Non-pigmented ciliary epithelial cell (primary cell): Measurements from ENCODE around the gene ANKRD33B.

Experiments
- DNase-seq: peaks from one replicate; pipeline ENCODE4 v3.0.0-alpha.2; 2010; ENCODE audit warnings: low read depth

The ANKRD33B gene

DNA sequence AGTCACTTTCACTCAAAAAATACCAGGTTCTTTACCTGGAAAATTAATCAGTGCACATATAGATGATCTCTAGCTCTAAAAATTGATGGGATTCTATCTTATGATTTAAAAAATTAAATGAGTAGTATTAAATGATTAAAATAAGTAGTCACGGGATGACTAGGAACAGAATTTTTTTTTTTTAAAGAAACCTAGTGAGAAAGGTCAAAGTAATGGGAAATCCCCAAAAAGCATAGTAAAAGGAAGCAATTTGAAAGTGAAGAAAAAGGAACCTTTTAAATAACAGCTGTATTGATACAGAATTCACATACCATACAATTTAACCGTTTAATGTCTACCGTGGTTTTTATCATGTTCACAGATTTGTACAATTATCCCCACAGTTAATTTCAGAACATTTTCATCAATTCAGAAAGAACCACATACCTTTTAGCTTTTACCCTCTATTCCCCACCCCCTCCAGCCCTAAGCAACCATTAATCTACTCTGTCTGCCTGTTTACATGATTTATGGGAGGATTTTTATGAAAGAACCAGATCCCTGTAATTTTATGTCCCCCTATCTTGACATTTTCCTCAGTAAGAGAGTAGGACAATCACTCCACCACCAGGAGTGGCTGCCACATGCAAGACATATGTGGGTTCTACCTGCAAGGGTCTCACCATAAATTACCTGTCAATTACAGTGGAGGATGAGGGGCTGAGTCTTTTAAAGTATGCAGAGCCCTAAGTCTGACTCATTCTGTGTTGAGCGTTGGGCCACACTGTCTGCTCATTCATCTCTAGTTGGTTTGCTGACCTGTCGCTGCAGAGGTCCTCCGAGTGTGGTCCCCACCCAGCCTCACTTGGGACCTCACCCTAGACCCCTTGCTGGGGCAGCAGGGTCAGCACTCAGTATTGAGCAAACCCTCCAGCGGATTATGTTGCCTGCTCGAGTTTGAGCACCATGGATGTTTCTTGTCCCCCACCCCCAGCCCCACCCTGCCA is 16.0 kb downstream of the ANKRD33B start:
- no peak for DNase-seq

DNA sequence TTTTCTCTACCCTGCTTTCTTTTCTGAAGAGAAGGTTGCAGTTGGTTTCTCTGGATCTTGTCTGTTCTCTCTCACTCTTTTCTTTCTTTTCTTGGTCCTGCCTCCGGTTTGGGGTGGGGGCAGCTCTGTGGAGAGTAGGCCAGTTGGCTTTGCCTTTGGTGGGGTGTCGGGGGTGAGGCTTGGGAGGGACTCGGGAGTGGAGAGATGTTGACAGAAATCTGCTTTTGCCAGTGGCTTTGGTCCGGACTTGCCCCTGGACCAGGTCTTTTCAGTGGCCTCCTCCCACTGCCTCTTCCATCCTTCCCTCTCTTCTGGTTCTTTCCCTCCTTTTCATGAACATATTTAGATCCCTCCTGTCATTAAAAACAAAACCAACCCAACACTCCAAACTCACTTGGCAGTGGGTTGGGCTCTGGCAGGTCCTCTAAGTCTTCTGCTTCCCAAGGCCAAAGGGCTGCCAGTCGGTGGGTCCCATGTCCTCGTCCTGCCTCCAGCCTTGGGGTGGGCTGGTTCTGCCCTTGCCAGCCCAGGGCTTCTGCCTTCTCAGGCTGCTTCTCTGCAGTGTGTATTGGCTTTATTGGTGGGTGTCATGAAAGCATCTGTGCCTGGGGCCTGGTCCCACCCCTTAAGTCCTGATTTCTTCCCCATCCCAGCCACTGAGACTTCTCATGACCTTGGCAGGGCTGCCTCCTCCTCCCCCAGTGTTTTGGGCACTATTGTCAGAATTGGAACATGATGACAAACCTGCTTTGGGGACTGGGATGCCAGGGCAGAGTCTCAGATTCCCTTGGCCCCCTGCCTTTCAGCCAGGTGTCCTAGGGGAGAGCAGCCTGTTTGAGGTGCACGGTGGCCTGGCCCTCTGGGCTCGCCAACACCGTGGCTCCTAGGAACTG is 16.9 kb downstream of the ANKRD33B start:
- no peak for DNase-seq

DNA sequence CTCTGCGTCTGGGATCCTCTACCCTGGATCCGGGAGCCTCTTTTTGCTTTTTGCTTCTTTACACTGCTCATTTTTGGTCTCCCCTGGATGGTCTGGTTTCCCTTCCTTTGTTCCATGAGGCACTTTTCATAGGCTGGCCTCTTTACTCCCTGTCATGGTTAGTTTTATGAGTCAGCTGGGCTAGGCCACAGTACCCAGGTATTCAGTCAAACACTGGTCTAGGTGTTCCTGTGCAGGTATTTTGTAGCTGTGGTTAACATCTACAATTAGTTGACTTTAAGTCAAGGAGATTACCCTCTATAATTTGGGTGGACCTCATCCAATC is 17.5 kb downstream of the ANKRD33B start:
- DNase-seq: no peak

DNA sequence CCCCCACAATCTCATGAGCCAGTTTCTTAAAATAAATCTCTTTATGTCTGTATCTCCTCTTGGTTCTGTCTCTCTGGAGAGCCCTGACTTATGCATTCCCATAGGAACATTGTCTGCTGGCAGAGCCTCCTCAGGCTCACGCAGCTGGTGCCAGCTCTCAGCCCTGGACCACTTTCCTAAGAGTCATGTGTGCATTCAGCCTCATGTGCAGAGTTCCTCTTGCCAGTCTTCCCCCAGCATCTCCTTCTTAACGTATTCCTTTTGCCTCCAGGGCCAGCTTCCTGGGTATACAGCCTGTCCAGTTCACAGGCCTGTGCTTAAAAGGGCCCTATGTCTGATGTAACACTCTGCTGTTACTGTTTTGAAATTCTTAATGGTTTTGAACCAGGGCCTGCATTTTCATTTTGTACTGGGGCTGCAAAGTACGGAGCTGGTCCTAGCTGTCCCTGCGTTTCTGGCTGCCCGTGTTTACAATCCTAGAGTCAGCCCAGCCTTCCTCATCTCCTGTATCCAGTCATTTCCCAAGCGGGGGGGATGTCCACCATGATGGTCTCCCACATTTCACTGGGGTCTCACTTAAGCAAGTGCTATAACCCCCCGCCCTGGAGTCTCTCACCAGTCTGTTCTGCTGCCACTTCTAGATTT is 18.1 kb downstream of the ANKRD33B start:
- DNase-seq: no peak

DNA sequence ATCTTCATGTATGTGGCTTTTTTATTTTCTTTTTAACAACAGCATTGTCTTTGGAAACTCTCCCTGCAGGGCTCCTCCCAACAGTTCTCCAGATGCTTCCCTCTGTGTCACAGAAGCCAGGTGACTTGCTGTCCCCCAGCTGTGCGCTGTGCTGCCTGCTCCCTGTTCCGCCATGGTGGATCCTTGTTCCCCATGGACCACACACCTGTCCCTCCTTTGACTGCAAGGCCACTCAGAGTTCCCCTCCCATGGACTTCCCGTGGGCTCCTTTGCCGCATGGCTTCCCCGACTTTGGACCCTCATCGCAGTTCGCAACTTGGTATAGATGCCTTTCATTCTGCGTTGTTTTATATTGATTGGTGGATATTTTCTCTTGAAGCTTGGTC is 18.6 kb downstream of the ANKRD33B start:
- DNase-seq: no peak

DNA sequence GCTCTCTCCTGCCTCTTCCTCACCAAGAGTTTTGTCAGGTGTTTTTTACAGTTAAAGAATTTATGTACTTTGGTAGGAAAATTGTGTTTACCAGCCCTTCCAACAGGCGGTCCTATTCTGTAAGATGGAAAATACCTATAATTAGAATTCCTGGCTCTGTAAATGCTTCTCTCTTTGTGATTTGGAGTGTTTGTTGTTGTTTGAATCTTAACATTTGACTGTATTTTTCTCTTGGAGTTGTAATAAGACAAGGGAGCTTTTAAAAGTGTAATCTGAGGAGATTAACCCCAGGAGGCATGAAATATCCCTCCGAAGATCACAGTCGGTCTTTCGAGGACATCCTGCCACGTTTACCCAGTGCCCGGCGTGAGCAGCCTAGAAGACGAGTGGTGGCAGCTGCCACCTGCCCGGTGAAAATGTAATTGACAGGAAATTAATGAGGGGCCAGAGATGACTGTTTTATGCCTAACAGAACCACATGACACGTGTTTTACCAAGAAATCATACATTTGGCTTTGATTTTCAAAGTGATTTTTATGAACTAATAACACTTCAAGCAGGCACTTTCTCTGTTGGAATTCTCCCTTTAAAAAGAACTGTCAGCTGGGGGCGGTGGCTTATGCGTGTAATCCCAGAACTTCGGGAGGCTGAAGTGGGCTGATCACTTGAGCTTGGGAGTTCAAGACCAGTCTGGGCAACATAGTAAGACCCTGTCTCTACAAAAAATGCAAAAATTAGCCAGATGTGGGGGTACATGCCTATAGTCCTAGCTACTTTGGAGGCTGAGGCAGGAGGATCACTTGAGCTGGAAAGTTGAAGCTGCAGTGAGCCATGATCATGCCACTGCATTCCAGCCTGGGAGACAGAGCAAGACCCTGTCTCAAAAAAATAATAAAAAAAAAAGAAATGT is 20.0 kb downstream of the ANKRD33B start:
- no peak for DNase-seq

DNA sequence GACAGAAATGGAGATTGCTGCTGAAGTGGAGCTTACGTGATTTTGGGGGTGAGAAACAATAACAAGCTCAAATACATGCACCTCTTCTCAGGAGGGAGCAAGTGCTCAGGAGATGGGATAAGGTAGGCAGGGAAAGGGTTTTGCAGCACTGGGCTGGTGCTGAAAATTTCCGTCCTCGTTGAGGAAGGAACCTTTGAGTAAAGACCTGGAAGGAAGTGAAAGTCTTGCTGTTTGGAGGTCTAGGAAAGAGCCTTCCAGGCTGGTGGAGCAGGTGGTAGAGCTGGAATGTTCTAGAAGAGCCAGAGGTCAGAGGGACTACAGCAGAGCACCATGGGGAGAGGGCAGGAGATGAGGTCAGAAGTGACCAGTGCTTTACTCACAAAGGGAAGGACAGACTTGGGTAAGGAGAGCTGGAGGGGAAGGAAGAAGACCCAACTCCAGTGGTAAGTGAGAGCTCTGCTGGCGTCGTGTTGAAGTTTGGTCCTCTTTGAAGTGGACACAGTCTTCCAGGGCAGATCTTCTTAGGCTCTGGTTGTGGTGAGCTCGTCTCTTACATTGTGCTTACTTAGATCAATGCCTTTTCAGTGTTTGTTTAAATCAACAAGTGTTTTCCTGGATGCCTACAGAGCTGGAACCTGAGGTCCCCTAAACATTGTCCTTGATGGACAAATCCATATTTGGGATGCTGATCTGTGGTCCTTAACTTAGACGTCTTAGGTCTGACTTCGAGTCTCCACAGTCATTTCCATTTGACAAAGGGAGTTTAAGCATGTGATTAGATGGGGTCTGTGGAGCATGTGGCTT is 21.0 kb downstream of the ANKRD33B start:
- no peak for DNase-seq

DNA sequence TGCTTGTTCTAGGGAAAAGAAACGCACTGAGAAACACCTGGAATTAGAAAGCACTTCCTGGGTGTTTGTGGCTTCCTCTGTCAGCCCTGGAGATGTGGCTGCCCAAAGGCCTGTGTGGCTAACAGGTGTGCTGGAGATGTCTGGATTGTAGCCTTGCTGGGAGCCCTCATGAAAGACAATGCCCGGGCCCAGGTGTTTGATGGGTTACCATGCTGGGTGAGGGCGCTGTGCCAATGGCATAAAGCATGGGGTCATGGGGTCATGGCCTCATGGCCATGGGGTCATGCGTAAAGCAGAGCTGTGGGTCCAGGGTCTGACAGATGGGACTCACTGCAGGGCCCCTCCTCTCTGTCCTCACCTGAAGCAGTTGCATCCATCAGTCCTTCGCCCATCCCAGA is 21.6 kb downstream of the ANKRD33B start:
- no peak for DNase-seq

DNA sequence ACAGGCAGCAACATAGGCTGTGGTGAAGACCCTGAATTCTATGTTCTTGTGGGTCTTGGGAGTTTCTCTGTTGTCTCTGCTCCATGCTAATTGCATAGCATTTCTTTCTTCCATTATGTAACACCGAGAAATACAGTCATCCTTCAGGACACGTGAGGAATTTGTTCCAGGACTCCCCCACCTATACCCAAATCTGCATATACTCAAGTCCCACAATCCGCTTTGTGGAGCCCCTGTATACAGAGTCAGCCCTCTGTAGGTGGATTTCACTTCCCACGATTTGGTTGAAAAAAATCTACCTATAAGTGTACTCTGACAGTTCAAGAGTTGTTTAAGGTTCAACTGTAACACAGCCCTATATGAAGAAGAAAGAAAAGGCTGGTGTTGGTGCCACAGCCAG is 22.1 kb downstream of the ANKRD33B start:
- DNase-seq: no peak

DNA sequence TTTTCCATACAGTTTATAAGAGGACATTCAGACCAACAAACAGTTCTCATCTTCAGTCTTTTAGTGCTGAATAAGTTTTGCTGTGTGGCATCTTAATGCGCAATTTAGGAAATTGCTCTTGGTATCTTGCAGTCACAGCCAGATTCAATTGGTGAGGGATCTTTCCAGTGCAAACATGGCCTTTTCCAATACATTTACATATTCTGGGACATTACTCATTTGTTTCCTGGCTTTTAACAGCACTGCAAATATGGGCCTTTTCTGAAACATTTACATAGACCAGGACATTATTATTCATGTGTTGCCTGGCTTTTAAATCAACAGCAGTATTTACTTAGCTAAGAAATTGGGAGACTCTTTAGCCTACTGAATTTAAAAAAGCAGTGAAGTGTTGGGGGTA is 22.7 kb downstream of the ANKRD33B start:
- no peak for DNase-seq

DNA sequence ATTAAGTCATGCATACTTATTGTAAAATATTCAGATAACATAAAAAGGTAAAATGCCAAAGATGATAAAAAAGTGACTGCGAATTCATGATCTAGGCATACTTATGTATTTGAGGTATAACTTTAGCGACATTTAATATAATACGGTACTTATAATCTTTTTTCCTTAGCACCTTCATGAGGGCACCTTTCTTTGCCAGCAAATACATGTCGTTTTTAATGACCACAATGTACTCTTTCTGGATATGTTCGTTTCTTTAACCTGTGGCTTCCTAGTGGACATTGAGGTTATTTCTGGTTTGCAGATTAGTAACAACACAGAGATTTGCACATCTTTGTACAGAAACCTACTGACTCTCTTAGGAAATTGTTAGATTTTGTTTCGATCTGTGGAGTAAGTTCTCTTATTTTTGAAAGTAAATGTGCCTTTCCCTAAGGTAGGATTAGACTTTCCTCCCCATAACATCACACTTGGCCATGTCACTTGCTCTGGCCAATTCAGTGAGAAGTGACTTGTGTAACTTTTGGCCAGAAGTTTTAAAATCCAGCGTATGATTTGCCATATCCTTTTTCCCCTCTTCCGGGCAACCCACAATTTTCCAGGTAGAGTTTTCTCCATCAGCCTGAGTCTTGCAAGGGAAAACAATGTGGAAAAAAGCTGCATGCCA is 24.4 kb downstream of the ANKRD33B start:
- no peak for DNase-seq

DNA sequence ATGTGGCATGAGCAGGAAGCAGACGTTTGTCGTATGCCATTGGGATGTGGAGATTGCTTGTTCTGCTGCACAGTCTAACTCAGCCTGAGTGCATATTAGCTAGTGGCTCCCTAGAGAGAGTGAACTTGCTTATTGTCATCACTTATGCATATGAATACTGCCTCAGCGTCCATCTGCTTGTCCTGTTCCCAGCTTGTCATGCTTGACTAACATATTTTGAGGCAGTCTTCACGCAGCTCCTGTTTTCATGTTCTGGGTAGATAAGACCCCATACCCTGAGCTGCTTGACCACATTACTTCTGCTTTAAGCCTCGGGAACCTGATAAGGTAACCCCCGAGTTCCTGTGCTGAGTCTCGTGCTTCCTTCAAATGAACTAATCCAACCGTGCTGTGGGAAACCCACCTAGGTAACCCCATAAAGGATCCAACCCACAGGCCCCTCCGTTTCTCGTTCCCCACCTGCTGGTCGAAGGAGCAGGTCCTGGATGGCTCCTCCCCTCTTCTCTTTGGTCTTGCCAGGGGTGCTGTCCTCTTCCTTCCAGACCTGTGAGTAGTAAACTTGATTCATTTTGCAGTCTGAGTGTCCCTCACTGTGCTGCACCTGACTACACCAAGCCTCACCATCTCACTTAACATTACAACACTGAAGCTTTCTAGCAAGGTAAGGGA is 25.0 kb downstream of the ANKRD33B start:
- no peak for DNase-seq

DNA sequence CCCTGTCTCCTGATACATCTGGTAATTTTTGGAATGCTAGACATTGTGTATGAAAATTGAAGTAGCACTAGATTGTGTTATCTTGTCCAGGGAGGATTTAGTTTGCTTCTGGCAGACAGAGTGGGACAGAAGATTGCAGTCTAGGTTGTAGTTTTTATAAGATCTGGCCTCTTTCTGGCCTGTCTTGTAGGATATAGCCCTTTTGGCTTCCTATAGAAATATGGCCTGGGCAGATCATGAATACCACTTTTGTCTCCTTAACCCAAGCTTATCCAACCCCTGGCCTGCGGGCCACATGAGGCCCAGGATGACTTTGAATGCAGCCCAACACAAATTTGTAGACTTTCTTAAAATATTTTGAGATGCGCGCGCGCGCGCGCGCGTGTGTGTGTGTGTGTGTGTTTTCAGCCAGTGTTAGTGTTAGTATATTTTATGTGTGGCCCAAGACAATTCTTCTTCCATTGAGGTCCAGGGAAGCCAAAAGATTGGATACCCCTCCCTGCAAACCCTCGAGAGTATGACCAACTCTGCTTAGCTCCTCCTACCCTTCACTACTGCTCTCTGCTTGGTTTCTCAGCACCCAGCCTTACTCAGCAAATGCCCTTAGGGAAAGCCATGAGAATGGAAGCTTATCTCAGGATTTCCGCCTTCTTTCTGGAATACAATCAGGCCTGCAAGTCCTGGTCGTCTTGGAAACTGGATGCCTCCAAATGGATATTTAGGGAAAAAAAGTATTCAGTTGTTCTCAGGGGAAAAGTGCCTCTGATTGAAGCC is 26.5 kb downstream of the ANKRD33B start:
- no peak for DNase-seq

DNA sequence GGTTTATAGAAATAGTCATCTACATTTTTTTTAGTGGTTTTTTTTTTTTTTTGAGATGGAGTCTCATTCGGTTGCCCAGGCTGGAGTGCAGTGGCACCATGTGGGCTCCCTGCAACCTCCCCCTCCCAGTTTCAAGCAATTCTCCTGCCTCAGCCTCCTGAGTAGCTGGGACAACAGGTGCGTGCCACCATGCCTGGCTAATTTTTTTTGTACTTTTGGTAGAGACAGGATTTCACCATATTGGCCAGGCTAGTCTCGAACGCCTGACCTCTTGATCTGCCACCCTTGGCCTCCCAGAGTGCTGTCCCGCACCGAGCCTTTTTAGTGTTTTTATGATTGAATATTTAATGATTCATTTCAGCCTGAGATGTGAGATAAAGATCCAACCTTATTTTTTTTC is 27.3 kb downstream of the ANKRD33B start:
- DNase-seq: no peak

DNA sequence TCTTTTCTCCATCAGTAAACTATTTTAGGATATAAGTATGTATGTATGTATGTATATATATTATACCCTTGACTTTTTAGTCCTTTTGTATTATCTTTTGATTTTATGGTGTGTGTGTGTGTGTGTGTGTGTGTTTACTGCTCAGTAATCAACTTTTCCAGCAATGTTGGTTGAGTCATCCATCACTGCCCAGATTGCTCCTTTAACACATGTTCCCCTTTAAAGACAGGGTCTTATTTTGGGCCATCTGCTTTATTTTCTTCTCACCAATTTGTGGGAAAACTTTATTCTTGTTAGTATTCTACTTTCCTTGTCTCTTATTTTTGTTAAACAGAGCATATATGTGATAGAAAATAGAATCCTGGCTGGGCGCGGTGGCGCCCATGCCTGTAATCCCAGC is 28.1 kb downstream of the ANKRD33B start:
- no peak for DNase-seq

DNA sequence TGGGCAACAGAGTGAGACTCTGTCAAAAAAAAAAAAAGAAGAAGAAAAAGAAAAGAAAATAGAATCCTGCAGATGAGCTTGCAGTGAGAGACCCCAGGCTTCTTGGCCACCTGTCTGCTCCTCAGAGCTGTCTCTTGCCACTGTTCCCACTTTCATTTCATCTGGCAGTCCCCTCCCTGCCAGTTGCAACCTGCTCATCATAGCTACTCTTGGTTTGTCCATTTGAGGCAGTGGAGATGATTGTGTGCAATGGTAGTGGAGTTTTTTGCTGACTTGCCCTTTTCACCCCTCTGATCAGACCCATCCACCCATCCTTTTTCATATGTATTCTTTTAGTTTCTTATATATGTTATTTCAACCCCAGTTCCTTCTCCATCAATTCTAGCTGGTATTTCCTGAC is 28.7 kb downstream of the ANKRD33B start:
- no peak for DNase-seq

DNA sequence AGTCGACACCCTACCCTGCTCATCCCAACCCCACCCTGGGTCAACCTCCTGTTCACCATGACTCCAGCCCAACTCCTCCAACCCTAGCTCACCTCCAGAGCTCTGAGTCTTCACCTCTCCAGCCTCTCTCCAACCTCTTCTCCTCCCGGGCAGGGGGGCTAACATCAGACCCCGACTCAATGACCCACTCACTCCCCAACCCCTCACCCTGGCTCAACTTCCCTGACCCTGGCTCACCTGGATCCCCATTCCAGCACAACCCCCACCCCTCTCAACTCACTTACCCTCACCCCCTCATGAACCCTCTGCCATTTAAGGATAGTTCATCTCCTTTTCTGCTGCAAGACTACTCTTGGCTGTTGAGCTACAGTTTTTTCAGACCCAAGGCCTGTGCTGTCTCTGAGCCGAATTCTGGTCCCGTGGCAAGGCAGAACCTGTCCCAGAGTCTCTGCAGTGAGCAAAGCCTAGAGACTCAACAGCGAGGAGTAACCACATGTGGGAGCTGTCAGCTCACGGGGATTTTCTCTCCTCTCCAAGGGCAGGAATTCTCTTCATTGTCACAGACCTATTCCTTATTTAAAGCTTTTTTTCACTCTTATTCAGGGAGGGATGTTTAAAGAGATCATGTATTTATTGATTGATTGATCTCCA is 29.8 kb downstream of the ANKRD33B start:
- DNase-seq: no peak

DNA sequence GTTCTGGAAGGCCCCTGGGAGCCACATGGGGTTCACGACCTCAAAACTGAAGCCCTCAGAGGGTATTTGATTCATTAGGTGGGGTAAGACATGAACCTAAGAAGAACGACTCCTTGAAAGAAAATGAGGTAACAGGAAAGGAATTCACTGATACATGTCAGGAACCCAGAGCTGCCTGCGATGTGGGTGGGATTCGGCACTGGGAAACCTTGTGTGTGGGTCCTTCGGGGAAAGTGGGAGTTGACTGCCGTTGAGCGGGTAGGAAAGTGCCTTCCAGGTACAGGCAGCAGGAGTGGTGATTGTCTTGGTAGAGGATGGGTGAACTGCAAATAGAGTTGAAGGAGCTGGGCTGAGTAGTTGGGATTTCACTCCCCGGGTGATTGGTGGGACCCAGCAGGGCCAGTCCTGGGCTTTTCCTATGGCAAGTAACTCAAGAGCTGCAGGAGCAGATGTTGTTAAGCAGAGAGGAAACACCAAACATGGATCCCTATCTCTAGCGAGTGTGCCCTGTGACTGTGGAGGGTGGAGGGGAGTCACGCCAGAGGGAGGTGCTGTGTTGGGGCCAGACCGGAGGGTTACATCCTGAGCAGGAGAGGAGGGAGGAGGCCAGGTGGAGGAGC is 30.8 kb downstream of the ANKRD33B start:
- no peak for DNase-seq
